IMR-90 (cell line): ENCODE results near the gene DIAPH2. TPM values are rescaled to one million over a fixed set of nuclear protein-coding genes. Genes with fewer than 3 reads are reported as not detected.

Source experiments
- ATAC-seq: fragments of 200-7000 bp; cut with Tn5 transposase; 2 replicates; pipeline ENCODE4 v1.9.1; 2020; ENCODE audit warnings: low read depth, mild to moderate bottlenecking, moderate library complexity
- BruUV-seq: library from RNA; stranded (reverse); fragments of 400-500 nt; replicated peaks from 2 replicates; lab custom pipeline; 2021; lab: Mats Ljungman, UMichigan
- CTCF ChIA-PET: fragments of 300-600 bp; formaldehyde crosslinking; extraction: SDS; loops from one replicate; lab custom pipeline; 2021; ENCODE audit warnings: antibody characterized with exemption; lab: Yijun Ruan, JAX
- POLR2A ChIA-PET: fragments of 300-600 bp; sonication (Branson Sonifier 250); formaldehyde crosslinking; loops from one replicate; lab custom pipeline; 2022; ENCODE audit warnings: antibody characterized with exemption; ENCODE audit not compliant: unreplicated experiment; lab: Charles Lee
- DNase-seq: peaks from one replicate; pipeline ENCODE4 v3.0.0; 2013
- H2AFZ ChIP-seq: replicated peaks from 2 replicates; pipeline ENCODE3; 2013; ENCODE audit warnings: low read length, mild to moderate bottlenecking; ENCODE audit not compliant: poor library complexity
- H2AK5ac ChIP-seq: 2 replicates; pipeline ENCODE4 v1.6.1; 2013; ENCODE audit warnings: low read depth, low read length, inconsistent platforms
- H2AK9ac ChIP-seq: replicated peaks from 2 replicates; pipeline ENCODE3; 2013; ENCODE audit warnings: mild to moderate bottlenecking, low read depth, low read length, moderate library complexity; ENCODE audit not compliant: poor library complexity
- H2BK120ac ChIP-seq: 2 replicates; pipeline ENCODE4 v1.6.1; 2013; ENCODE audit warnings: low read depth, low read length, inconsistent platforms
- H2BK15ac ChIP-seq: 3 replicates; pipeline ENCODE4 v1.6.1; 2013; ENCODE audit warnings: low read depth, low read length, inconsistent platforms
- H2BK20ac ChIP-seq: 2 replicates; pipeline ENCODE4 v1.6.1; 2013; ENCODE audit warnings: low read depth, mild to moderate bottlenecking, inconsistent platforms, low read length, moderate library complexity
- H2BK5ac ChIP-seq: 2 replicates; pipeline ENCODE4 v1.6.1; 2013; ENCODE audit warnings: mild to moderate bottlenecking, low read depth, low read length, inconsistent platforms; ENCODE audit not compliant: poor library complexity, severe bottlenecking
- H3K14ac ChIP-seq: replicated peaks from 2 replicates; pipeline ENCODE4 v1.6.1; 2013; ENCODE audit warnings: low read depth, low read length, inconsistent platforms
- H3K18ac ChIP-seq: 2 replicates; pipeline ENCODE4 v1.6.1; 2013; ENCODE audit warnings: low read depth, low read length, control low read depth
- H3K23ac ChIP-seq: 2 replicates; pipeline ENCODE4 v1.6.1; 2013; ENCODE audit warnings: low read depth, low read length, inconsistent platforms
- H3K27ac ChIP-seq: 2 replicates; pipeline ENCODE4 v1.5.1; 2013; ENCODE audit warnings: mild to moderate bottlenecking, control low read depth, low read length; ENCODE audit not compliant: insufficient read depth
- H3K27me3 ChIP-seq: 2 replicates; pipeline ENCODE4 v1.6.1; 2013; ENCODE audit warnings: low read length; ENCODE audit not compliant: control insufficient read depth, insufficient read depth
- H3K36me3 ChIP-seq: 2 replicates; pipeline ENCODE4 v1.6.1; 2013; ENCODE audit warnings: low read length, mixed read lengths; ENCODE audit not compliant: control insufficient read depth, insufficient read depth
- H3K4ac ChIP-seq: 2 replicates; pipeline ENCODE4 v1.6.1; 2013; ENCODE audit warnings: low read depth, low read length, inconsistent platforms
- H3K4me1 ChIP-seq: 2 replicates; pipeline ENCODE4 v1.6.1; 2013; ENCODE audit warnings: low read length, mixed read lengths; ENCODE audit not compliant: control insufficient read depth, insufficient read depth
- H3K4me2 ChIP-seq: 2 replicates; pipeline ENCODE4 v1.6.1; 2013; ENCODE audit warnings: low read depth, mild to moderate bottlenecking, control low read depth, low read length, moderate library complexity
- H3K4me3 ChIP-seq: 2 replicates; pipeline ENCODE4 v1.5.1; 2013; ENCODE audit warnings: low read depth, mild to moderate bottlenecking, control low read depth, low read length, moderate library complexity; ENCODE audit not compliant: insufficient read depth
- H3K56ac ChIP-seq: 2 replicates; pipeline ENCODE4 v1.6.1; 2013; ENCODE audit warnings: low read length, inconsistent platforms; ENCODE audit not compliant: insufficient read depth; ENCODE audit errors: extremely low read depth
- H3K79me1 ChIP-seq, 2 experiments: 2 replicates each; pipeline ENCODE4 v1.6.1; 2013; ENCODE audit warnings: low read length in 2 of 2, inconsistent platforms in 1 of 2, low read depth in 1 of 2
- H3K9ac ChIP-seq: 2 replicates; pipeline ENCODE4 v1.6.1; 2013; ENCODE audit warnings: low read depth, low read length, control low read depth
- H3K9me1 ChIP-seq: 2 replicates; pipeline ENCODE4 v1.6.1; 2013; ENCODE audit warnings: low read length, inconsistent platforms; ENCODE audit not compliant: insufficient read depth
- H3K9me3 ChIP-seq: 2 replicates; pipeline ENCODE4 v1.6.1; 2013; ENCODE audit warnings: low read length; ENCODE audit not compliant: control insufficient read depth, insufficient read depth
- H4K20me1 ChIP-seq: 2 replicates; pipeline ENCODE4 v1.6.1; 2013; ENCODE audit warnings: low read length, inconsistent platforms; ENCODE audit not compliant: insufficient read depth
- H4K5ac ChIP-seq: 2 replicates; pipeline ENCODE4 v1.6.1; 2013; ENCODE audit warnings: mild to moderate bottlenecking, low read depth, low read length, control low read depth
- H4K8ac ChIP-seq, 2 experiments: 2 replicates each; pipeline ENCODE4 v1.6.1; 2013; ENCODE audit warnings: low read depth in 2 of 2, low read length in 2 of 2, control low read depth in 1 of 2, inconsistent platforms in 1 of 2
- H4K91ac ChIP-seq: 2 replicates; pipeline ENCODE4 v1.6.1; 2013; ENCODE audit warnings: low read depth, low read length, inconsistent platforms; ENCODE audit not compliant: insufficient read depth
- MXI1 ChIP-seq: IDR thresholded peaks from 2 replicates; pipeline ENCODE4 v1.6.1; 2012; ENCODE audit warnings: low read depth, mild to moderate bottlenecking, low read length, moderate library complexity, borderline replicate concordance
- SMC3 ChIP-seq: fragments of 150-350 bp; IDR thresholded peaks from 2 replicates; pipeline ENCODE4 v1.6.1; 2016; ENCODE audit warnings: low read depth, mild to moderate bottlenecking, antibody characterized with exemption, low read length, moderate library complexity
- WGBS, 2 experiments: methylation state at CpG; one replicate each; pipeline versions ENCODE4 v1.1.5 to v1.1.7; 2013; ENCODE audit warnings: missing lambda C conversion rate in 2 of 2; ENCODE audit not compliant: insufficient read length in 1 of 2; ENCODE audit errors: extremely low coverage in 2 of 2; 5-methylcytosine and 5-hydroxymethylcytosine counted together
- dilution Hi-C: fragments of 300-500 bp; cut with HindIII; formaldehyde crosslinking; loops from one replicate; pipeline ENCODE4 v1.14.3; 2018; ENCODE audit warnings: low sequenced_read_pairs; ENCODE audit not compliant: unreplicated experiment
- in situ Hi-C: fragments of 300-500 bp; cut with MboI; formaldehyde crosslinking; loops from 3 replicates; pipeline ENCODE4 v1.14.3; 2019; ENCODE audit warnings: low sequenced_read_pairs, inconsistent platforms, mixed read lengths
- intact Hi-C: fragments of 100-400 bp; cut with micrococcal nuclease; formaldehyde crosslinking; loops from 2 replicates; pipeline ENCODE4 v1.10.0; 2022
- polyA plus RNA-seq, 3 experiments: library from polyadenylated mRNA; depleted of rRNA; stranded (reverse); fragments of >200 nt; gene quantifications; 2 replicates each; pipeline ENCODE4 v1.2.3, GENCODE V29; 2012; ENCODE audit warnings: low replicate concordance in 1 of 3
- total RNA-seq: library from RNA; depleted of rRNA; stranded (reverse); fragments of >200 nt; gene quantifications from 2 replicates; pipeline ENCODE4 v1.2.3, GENCODE V29; 2012

DIAPH2 gene
- total and polyA plus RNA-seq, 2 of the 4 experiments (the other 2 are of a cell fraction), result 3.6 to 19.9 TPM

DNA sequence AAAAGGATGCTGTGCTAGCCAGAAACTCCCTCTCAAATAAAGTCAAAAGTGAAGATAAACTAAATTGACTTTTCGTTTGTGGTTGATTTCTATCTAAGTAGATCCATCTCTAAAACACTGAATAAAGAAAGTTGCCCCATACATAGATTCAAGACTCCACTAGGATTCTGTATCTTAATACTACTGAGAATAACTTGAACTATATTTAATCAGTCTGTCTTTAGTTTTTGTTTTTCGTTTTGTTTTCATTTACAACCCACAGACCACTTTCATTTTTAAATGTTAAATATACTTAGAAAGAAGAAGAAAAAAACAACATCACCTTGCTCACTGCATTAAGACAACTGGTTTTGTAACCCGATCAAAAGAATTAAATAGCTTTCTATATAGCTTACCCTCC lies 854.1 kb downstream of the DIAPH2 start:
- Histone ChIP-seq H3K9me3 (no peaks in the 10 kb centered on the region), H2BK5ac (no peak overlapping the region), H4K5ac (no peak overlapping the region), H4K20me1 (no peaks in the 10 kb centered on the region), H2BK120ac (no peak overlapping the region), H3K9ac (no peak overlapping the region), H3K18ac (no peak overlapping the region), H3K27ac (no peak overlapping the region), H3K4me2 (no peak overlapping the region), H2AK9ac (no peak overlapping the region), H4K8ac (no peak overlapping the region), H3K14ac (no peak overlapping the region), H3K56ac (no peak overlapping the region), H3K79me1 (no peaks in the 10 kb centered on the region), H2AK5ac (no peak overlapping the region), H3K9me1 (no peaks in the 10 kb centered on the region), H2BK15ac (no peak overlapping the region), H2AFZ (no peak overlapping the region), H3K4ac (no peak overlapping the region), H3K4me3 (no peak overlapping the region), H3K23ac (no peak overlapping the region), H3K4me1 (no peaks in the 10 kb centered on the region), H3K36me3 (no peaks in the 10 kb centered on the region), H3K27me3 (no peaks in the 10 kb centered on the region), H4K91ac (no peak overlapping the region), H2BK20ac (no peak overlapping the region)
- ChIA-PET CTCF (interaction anchor here (0.7 kb wide), 1 partner anchor 465 kb away, joined by 3 read pairs; no protein-coding TSS in a partner anchor), POLR2A (no interaction called here)
- no peak for DNase-seq
- in situ Hi-C loops (no loop called here), intact Hi-C loops (no loop called here), dilution Hi-C loops (no loop called here)
- BruUV-seq, result no TSS peak
- TF ChIP-seq SMC3 (no peak), MXI1 (no peak)
- no CpG with 5 or more reads among the region's 3 CpGs for WGBS, 2 experiments
- ATAC-seq, result no peak
